Stimulated activated CD4-positive, alpha-beta T cell treated with anti-CD3 and anti-CD28 coated beads, Interleukin-4, amount 100 ng/mL, for 48 hours (primary cell): ENCODE results near the gene FAM168A.
"Not testable (repeated sequence)": the region's sequence is repeated elsewhere in the genome, so short reads cannot be mapped to it uniquely, and the experiment has no call there.

ENCODE experiments used
- DNase-seq, 2 donors: peaks; one replicate each; pipeline ENCODE4 v3.0.0-alpha.2; 2020; ENCODE audit warnings: low read depth in 2 of 2

The FAM168A gene

GRCh38 chr11:73520353-73521061 is 77.4 kb downstream of the FAM168A start:
- no peak for DNase-seq

DNA sequence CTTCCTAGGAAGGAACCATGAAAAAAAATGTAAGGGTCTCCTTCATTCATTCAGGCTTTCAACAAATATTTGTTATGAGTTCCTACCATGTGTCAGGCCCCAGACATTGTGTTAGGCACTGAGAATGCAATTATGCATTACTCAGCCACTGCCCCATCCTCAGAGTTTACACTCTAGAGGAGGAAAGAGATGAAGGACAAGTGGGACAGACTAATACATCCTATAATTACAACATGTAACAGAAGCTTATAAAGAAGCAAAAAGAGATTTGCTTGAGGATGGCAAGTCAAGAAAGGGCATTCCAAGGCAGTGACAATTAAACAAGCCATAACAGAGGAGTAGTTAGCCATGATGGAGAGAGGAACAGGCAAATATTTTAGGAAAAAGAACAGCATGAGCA is 78.6 kb downstream of the FAM168A start:
- DNase-seq: no peak

GRCh38 chr11:73518195-73518594 is 79.7 kb downstream of the FAM168A start:
- DNase-seq: no peak

DNA sequence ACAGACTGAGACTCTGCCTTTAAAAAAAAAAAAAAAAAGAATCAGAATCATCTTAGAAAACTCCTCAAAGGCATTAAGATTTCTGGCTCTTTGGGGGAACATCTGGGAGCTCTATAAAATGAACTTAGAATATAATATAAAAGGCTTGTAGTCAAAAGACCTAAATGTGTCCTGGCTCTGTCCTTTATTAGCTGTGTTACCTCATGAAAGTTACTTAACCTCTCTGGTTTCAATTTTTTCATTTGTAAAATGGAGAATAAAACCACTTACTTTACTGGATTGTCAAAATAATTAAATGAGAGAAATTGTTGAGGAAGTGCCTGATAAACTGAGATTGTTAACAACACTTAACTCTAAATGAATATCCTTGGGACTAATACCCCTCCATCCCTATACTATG is 81.8 kb downstream of the FAM168A start:
- DNase-seq: no peak

DNA sequence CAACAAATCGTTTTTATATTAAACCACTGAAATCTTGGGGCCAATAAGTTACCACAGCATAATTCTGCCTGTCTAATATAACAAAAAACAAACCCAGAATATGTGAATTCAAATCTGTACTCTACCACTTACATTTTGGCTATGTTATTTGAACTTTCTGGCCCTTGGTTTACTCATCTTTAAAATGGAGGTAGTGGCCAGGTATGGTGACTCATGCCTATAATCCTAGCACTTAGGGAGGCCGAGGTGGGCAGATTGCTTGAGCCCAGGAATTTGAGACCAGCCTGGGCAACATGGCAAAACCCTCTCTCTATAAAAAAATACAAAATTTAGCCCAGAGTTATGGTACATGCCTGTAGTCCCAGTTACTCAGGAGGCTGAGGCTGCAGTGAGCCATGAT is 84.2 kb downstream of the FAM168A start:
- no peak for DNase-seq

- DNase-seq: no peak
These were observed 87.0 kb downstream of the FAM168A start for GRCh38 chr11:73510877-73511276.

DNA sequence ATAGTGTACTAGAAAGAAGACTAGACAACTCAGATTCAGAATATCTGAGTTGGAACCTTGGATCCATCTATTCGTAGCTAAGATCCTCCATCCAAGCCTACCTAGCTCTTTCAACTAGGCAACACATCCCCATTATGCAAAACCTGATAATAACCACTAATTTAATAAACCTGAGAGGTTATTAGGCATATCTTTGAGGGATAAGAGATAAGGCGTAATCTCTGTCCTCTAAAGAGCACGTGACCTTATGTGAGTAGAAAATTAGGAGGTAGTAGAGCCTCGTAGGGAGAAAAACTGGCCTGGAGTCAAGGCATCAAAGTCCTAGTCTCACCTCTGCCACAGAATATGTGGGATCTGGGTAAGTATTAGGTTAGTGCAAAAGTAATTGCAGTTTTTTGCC is 87.8 kb downstream of the FAM168A start:
- no peak for DNase-seq

- DNase-seq: no peak
These were observed 88.7 kb downstream of the FAM168A start for GRCh38 chr11:73509188-73509587.

- no peak for DNase-seq
These were observed 89.4 kb downstream of the FAM168A start for GRCh38 chr11:73508243-73509176.

DNA sequence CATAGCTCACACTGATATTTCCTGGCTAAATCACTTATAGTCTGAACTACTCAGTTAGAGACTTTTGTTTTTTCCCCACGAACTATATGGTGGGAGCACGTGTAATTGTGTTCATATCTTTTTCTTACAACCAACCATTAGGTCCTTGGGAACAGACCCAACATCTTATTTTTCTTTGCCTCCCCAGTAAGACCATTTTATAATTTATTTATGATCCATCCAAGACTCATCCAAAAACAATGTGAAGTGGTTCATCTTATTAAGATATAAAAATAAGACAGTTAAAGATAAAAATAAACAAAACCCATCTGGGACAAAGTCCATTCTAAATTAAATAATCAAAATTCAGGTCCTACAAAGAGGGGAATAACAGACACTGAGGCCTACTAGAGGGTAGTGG is 90.8 kb downstream of the FAM168A start:
- no peak for DNase-seq

- no peak for DNase-seq
These were observed 91.9 kb downstream of the FAM168A start for GRCh38 chr11:73506038-73506437.

DNA sequence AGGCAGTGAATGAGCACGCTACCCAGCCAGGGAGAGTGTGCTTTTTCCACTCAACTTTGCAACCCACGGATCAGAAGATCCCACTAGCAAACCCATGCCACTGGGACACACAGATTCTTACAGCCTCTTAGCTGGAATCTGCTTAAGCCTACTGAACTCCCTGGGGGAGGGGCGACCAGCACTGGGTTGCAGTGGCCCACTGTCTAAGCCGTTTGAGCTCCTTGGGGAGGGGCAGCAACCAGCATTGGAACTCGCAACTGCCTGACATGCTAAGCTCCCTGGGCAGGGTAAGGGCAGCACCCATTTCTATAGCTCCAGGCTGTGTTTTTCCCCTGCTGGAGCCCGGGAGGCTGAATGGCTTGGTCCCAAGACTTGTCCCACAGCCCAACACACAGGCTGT is 99.6 kb downstream of the FAM168A start:
- no peak for DNase-seq

DNA sequence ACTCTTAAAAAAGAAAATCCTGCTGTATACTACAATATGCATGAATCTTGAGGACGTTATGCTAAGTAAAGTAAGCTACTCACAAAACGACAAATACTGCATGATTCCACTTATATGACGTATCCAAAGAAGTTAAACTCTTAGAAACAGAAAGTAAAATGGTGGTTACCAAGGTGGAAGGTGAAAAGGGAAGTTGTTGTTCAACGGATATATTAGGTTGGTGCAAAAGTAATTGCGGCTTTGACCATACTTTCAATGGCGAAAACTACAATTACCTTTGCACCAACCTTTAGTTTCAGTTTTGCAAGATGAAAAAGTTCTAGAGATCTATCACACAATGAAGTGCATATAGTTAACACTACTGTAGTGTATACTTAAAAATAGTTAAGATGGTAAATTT is 101.8 kb downstream of the FAM168A start:
- DNase-seq: no peak

DNA sequence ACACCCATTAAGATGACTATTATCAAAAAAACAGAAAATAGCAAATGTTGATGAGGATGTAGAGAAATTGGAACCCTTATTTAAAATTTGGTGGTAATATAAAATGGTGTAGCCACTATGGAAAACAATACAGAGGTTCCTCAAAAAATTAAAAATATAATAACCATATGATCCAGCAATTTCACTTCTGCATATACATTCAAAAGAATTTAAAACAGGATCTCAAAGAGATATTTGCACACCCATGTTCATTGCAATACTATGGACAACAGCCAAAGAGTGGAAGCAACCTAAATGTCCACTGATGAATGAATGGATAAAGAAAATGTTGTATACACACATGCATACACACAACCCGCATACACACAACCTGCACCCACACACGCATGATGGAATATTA is 102.2 kb downstream of the FAM168A start:
- DNase-seq: no peak

DNA sequence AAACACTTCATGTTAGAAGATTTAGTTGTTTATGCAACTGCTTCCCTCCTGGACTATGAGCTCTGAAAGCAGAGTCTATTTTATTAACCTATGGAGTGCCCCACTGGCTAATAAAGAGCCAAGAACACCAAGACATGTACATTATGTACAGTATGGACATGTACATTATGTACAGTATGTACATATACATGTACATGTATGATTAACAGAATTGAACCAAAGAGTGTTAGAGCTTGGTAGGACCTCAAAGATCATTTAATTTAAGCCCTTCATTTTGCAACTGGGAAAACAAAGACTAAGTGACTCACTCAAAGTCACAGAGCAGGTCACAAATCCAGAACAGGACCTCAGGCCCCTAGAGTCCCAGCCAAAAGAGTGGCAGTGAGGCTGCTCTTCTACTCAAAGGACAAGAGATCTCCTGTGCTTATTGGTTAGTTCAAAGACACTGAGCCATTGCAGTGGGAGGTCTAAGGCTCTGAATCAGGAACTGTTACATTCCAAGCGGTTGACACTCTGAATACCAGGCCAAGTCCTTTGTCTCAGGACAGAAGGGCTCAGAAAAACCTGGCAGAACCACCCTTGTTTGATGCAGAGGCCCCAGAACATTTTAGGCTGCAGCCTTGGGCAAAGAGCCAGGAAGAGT is 103.8 kb downstream of the FAM168A start:
- no peak for DNase-seq

DNA sequence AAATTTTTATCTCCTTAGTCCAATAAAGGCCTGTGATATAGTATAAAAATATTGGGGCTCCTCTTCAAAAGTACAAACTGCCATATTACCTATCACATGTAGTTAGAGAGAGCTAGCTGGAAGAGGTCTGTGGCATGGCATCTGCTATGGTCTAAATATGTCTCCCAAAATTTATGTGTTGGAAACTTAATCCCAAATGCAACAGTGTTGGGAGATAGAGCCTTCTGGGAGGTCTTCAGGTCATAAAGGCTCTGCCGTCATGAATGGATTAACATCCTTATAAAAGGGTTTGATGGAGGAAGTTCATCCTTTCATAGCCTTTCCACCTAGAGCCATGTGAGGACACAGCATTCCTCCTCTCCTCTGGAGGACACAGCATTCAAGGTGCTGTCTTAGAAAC is 116.3 kb downstream of the FAM168A start:
- DNase-seq: no peak

GRCh38 chr11:73480677-73481076 is 117.2 kb downstream of the FAM168A start:
- DNase-seq: no peak

DNA sequence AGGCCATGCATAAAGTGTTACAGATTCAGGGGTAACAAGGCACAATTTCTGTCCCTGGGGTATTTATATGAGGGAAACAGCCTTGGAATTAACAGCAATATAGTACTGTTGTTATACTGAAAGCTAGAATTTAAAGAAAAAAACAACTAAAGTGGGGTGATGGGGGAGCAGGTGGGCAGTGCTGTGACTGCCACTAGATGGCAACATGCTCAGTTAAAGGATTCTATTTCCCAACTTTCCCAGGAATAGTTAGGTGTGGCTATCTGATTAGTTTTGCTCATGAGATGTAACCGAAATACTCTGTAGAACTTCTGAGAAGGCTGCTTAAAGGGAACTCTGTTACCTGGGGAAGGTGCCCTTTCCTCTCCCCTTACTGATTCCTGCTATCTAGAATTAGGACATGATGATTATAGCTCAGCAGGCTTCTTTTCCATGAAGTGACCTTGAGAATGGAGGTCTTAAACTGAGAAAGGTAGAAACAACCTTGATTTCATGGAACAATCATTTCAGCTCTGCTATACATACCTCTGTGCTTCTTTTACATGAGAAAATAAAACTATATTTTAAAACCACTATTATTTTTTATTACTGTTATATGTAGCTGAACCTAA is 119.1 kb downstream of the FAM168A start:
- no peak for DNase-seq

DNA sequence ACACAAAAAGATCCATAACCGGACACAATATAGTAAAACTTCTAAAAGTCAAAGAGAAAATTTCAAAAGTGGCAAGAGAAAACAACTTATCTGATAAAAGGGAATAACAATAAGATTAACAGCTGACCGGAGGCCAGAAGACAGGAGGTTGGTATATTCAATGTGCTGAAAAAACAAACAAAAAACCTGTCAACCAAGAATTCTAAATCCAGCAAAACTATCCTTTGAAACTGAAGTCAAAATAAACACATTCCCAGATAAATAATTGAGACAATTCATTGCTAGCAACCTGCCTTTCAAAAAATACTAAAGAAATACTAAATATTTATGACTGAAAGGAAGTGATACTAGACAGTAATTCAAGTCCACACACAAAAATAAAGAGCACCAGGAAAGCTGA is 120.4 kb downstream of the FAM168A start:
- DNase-seq: no peak

DNA sequence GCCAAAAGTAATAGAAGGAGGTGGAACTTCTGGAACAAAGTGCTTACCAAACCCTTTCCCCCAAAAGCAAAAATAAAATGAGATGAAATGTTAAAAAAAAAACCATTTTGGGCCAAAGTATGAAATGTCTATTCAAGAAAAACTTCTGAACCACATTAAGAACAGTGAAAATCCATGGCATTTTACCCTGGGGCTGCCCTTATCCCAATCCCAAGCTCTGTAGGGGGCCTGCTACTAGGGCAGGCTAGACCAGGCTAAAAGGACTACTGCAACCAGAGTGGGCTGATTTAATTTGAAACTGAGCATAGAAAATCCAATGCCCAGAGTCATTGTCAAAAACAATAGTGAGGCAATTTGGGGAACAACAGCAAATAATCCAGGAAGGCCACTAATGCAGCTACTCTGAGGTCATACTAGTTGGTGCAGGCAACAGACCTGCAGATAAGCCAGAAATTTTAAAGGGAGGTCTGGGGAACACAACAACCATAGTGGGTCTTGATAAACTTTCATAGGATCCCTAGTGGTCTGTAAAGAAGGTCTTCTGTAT is 122.3 kb downstream of the FAM168A start:
- DNase-seq: no peak

- DNase-seq: no peak
These were observed 124.7 kb downstream of the FAM168A start for GRCh38 chr11:73473252-73473651.

DNA sequence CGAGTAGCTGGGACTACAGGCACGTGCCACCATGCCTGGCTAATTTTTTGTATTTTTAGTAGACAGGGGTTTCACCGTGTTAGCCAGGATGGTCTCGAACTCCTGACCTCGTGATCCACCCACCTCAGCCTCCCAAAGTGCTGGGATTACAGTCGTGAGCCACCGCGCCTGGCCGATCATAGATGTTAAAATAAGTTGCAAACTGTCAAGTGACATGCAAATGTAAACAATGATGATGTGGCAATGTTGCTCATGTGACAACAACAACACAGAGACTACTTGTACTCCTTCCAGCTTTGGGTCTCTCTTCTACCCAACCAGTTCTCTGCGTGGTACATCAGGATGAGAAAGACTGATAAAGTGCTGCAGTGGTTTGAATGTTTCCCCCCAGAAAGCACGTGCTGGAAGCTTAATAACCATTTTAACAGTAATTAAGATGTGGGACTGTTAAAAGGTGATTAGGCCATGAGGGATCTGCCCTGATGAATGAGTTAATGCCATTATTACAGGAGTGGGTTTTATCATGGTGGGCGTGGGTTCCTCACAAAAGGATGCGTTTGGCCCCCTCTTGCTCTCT is 127.8 kb downstream of the FAM168A start:
- not testable (repeated sequence) for DNase-seq
